Neural progenitor cell (in vitro differentiated cells): ENCODE data around the gene CACNB4. TPM values are rescaled to one million over a fixed set of nuclear protein-coding genes. Genes with fewer than 3 reads are reported as not detected.

ENCODE experiments used
- DNase-seq: peaks from one replicate; pipeline ENCODE4 v3.0.0-alpha.2; 2016; ENCODE audit warnings: low spot score
- H2AFZ ChIP-seq: fragments of 200-600 bp; sonication (generic); replicated peaks from 2 replicates; pipeline ENCODE4 v1.6.1; 2016; ENCODE audit warnings: antibody characterized with exemption
- H3F3A ChIP-seq: fragments of 200-600 bp; sonication (generic); 2 replicates; pipeline ENCODE4 v1.6.1; 2016; ENCODE audit warnings: antibody characterized with exemption, low read depth
- H3K27ac ChIP-seq: fragments of 200-600 bp; sonication (generic); 2 replicates; pipeline ENCODE4 v1.5.1; 2016; ENCODE audit warnings: mild to moderate bottlenecking
- H3K27me3 ChIP-seq: fragments of 200-600 bp; sonication (generic); 2 replicates; pipeline ENCODE4 v1.6.1; 2016; ENCODE audit warnings: mild to moderate bottlenecking, moderate library complexity
- H3K36me3 ChIP-seq: fragments of 200-600 bp; sonication (generic); 2 replicates; pipeline ENCODE4 v1.5.1; 2016
- H3K4me1 ChIP-seq: fragments of 200-600 bp; sonication (generic); 2 replicates; pipeline ENCODE4 v1.6.1; 2016; ENCODE audit warnings: mixed run types
- H3K4me2 ChIP-seq: fragments of 200-600 bp; sonication (generic); 2 replicates; pipeline ENCODE4 v1.6.1; 2016
- H3K4me3 ChIP-seq: fragments of 200-600 bp; sonication (generic); 2 replicates; pipeline ENCODE4 v1.5.1; 2016
- H3K79me2 ChIP-seq: fragments of 200-600 bp; sonication (generic); 2 replicates; pipeline ENCODE4 v1.6.1; 2016; ENCODE audit warnings: low read depth
- H3K9ac ChIP-seq: fragments of 200-600 bp; sonication (generic); 2 replicates; pipeline ENCODE4 v1.6.1; 2016
- H3K9me3 ChIP-seq: fragments of 200-600 bp; sonication (generic); 2 replicates; pipeline ENCODE4 v1.5.1; 2016; ENCODE audit warnings: low read depth
- H4K20me1 ChIP-seq: fragments of 200-600 bp; sonication (generic); 2 replicates; pipeline ENCODE4 v1.6.1; 2016; ENCODE audit warnings: low read depth
- H3K27ac Mint-ChIP-seq: 3 replicates; pipeline ENCODE4 v1.8.0; 2021; ENCODE audit warnings: mixed read lengths
- H3K27me3 Mint-ChIP-seq: 2 replicates; pipeline ENCODE4 v1.8.0; 2022; ENCODE audit warnings: low read depth, mild to moderate bottlenecking, inconsistent platforms, moderate library complexity, mixed read lengths; ENCODE audit not compliant: insufficient read depth
- H3K36me3 Mint-ChIP-seq: 3 replicates; pipeline ENCODE4 v1.8.0; 2021; ENCODE audit warnings: mixed read lengths
- H3K4me1 Mint-ChIP-seq: 3 replicates; pipeline ENCODE4 v1.8.0; 2021; ENCODE audit warnings: mixed read lengths
- H3K4me3 Mint-ChIP-seq: 3 replicates; pipeline ENCODE4 v1.8.0; 2021; ENCODE audit warnings: mild to moderate bottlenecking, moderate library complexity, mixed read lengths
- H3K9me3 Mint-ChIP-seq: 3 replicates; pipeline ENCODE4 v1.8.0; 2020; ENCODE audit warnings: mixed read lengths
- CTCF ChIP-seq: fragments of 200-600 bp; sonication (generic); IDR thresholded peaks from 2 replicates; pipeline ENCODE4 v1.5.1; 2017; ENCODE audit warnings: antibody characterized with exemption, mild to moderate bottlenecking
- EZH2 ChIP-seq: fragments of 200-600 bp; sonication (generic); IDR thresholded peaks from 2 replicates; pipeline ENCODE4 v1.6.1; 2017; ENCODE audit warnings: antibody characterized with exemption, mild to moderate bottlenecking, moderate library complexity
- EZH2phosphoT487 ChIP-seq: fragments of 200-600 bp; sonication (generic); IDR thresholded peaks from 2 replicates; pipeline ENCODE4 v1.6.1; 2017; ENCODE audit warnings: antibody characterized with exemption
- total RNA-seq: library from RNA; depleted of rRNA; stranded (reverse); fragments of >200 nt; gene quantifications from 2 replicates; pipeline ENCODE4 v1.2.3, GENCODE V29; 2015; ENCODE audit warnings: low replicate concordance

The CACNB4 gene
- total RNA-seq, 1 donor from 2014 or later = 14.2 TPM

- Histone ChIP-seq H3K9me3 (no peaks in the 10 kb centered on the region), H3K27me3 (no peaks in the 10 kb centered on the region), H3K9ac (no peak overlapping the region), H3F3A (no peaks in the 10 kb centered on the region), H3K4me2 (no peak overlapping the region), H3K4me1 (no peaks in the 10 kb centered on the region), H2AFZ (no peak overlapping the region), H3K36me3 (no peaks in the 10 kb centered on the region), H4K20me1 (no peaks in the 10 kb centered on the region), H3K4me3 (no peak overlapping the region), H3K79me2 (no peaks in the 10 kb centered on the region), H3K27ac (no peak overlapping the region)
- H3K9me3 Mint-ChIP-seq = no peaks in the 10 kb centered on the region
- H3K27ac Mint-ChIP-seq = no peak overlapping the region
- no peaks in the 10 kb centered on the region for H3K4me1 Mint-ChIP-seq
- H3K4me3 Mint-ChIP-seq = no peak overlapping the region
- H3K36me3 Mint-ChIP-seq = no peaks in the 10 kb centered on the region
- peaks cover 3% of the 10 kb centered on the region for H3K27me3 Mint-ChIP-seq
- TF ChIP-seq EZH2 = no peak
- TF ChIP-seq EZH2phosphoT487 = no peak
- no peak for TF ChIP-seq CTCF
- DNase-seq = no peak
Measured at GRCh38 chr2:151931756-151932155, 167.1 kb downstream of the CACNB4 start.

- H3K27me3 Mint-ChIP-seq = no peaks in the 10 kb centered on the region
- no peak overlapping the region for H3K4me3 Mint-ChIP-seq
- H3K79me2 ChIP-seq = no peaks in the 10 kb centered on the region
Measured at GRCh38 chr2:151931030-151931611, 167.7 kb downstream of the CACNB4 start.

GRCh38 chr2:151930042-151930441, 168.8 kb downstream of the CACNB4 start:
- TF ChIP-seq EZH2 (no peak), CTCF (no peak), EZH2phosphoT487 (no peak)
- H3K27me3 ChIP-seq = no peaks in the 10 kb centered on the region
- H3K9ac ChIP-seq = no peak overlapping the region
- Mint-ChIP-seq H3K4me1 (no peaks in the 10 kb centered on the region), H3K27ac (no peak overlapping the region), H3K9me3 (no peaks in the 10 kb centered on the region), H3K4me3 (no peak overlapping the region), H3K36me3 (no peaks in the 10 kb centered on the region), H3K27me3 (no peaks in the 10 kb centered on the region)
- H3K36me3 ChIP-seq = no peaks in the 10 kb centered on the region
- no peak overlapping the region for H3K27ac ChIP-seq
- no peak overlapping the region for H3K4me3 ChIP-seq
- H3F3A ChIP-seq = no peaks in the 10 kb centered on the region
- H3K4me2 ChIP-seq = no peak overlapping the region
- DNase-seq = no peak
- H4K20me1 ChIP-seq = no peaks in the 10 kb centered on the region
- no peaks in the 10 kb centered on the region for H3K9me3 ChIP-seq
- no peaks in the 10 kb centered on the region for H3K4me1 ChIP-seq
- H3K79me2 ChIP-seq = no peaks in the 10 kb centered on the region
- no peak overlapping the region for H2AFZ ChIP-seq

More at GRCh38 chr2:151931030-151931611, 167.7 kb downstream of the CACNB4 start:
- H3K27me3 ChIP-seq = no peaks in the 10 kb centered on the region
- H3F3A ChIP-seq = no peaks in the 10 kb centered on the region
- no peak overlapping the region for H3K4me2 ChIP-seq
- H2AFZ ChIP-seq = no peak overlapping the region
- H3K36me3 ChIP-seq = no peaks in the 10 kb centered on the region
- H3K9ac ChIP-seq = no peak overlapping the region
- Mint-ChIP-seq H3K36me3 (no peaks in the 10 kb centered on the region), H3K9me3 (no peaks in the 10 kb centered on the region), H3K4me1 (no peaks in the 10 kb centered on the region), H3K27ac (no peak overlapping the region)
- no peaks in the 10 kb centered on the region for H3K9me3 ChIP-seq
- DNase-seq = no peak
- H3K4me1 ChIP-seq = no peaks in the 10 kb centered on the region
- H3K4me3 ChIP-seq = no peak overlapping the region
- H4K20me1 ChIP-seq = no peaks in the 10 kb centered on the region
- TF ChIP-seq CTCF = no peak
- no peak for TF ChIP-seq EZH2
- no peak overlapping the region for H3K27ac ChIP-seq
